CMK (cell line): ENCODE results near the gene LRIG2.
"Not testable (repeated sequence)": the region's sequence is repeated elsewhere in the genome, so short reads cannot be mapped to it uniquely, and the experiment has no call there.

Experiments
- DNase-seq: peaks from one replicate; pipeline ENCODE4 v3.0.0-alpha.2; 2010; ENCODE audit warnings: low read depth

The LRIG2 gene

GRCh38 chr1:113072757-113073478 lies at the start of gene LRIG2:
LRIG2 (plus strand) TSS chr1:113073198; CDS start chr1:113073407, 209 bp downstream.
- DNase-seq = peak; percentile 92

- DNase-seq = not testable (repeated sequence)
These were observed 49.7 kb upstream of the LRIG2 start for GRCh38 chr1:113023316-113023715.

- no peak for DNase-seq
These were observed 46.0 kb upstream of the LRIG2 start for GRCh38 chr1:113027007-113027406.

- DNase-seq = no peak
These were observed 45.5 kb upstream of the LRIG2 start for GRCh38 chr1:113027449-113027848.

- no peak for DNase-seq
These were observed 43.2 kb upstream of the LRIG2 start for GRCh38 chr1:113029822-113030221.

GRCh38 chr1:113031171-113031933 lies 41.6 kb upstream of the LRIG2 start:
- DNase-seq = no peak

- no peak for DNase-seq
These were observed 37.9 kb upstream of the LRIG2 start for GRCh38 chr1:113035086-113035485.

GRCh38 chr1:113036639-113037321 lies 36.2 kb upstream of the LRIG2 start:
- no peak for DNase-seq

- DNase-seq = no peak
These were observed 33.0 kb upstream of the LRIG2 start for GRCh38 chr1:113040041-113040440.

- no peak for DNase-seq
These were observed 32.1 kb upstream of the LRIG2 start for GRCh38 chr1:113040718-113041412.

- no peak for DNase-seq
These were observed 31.3 kb upstream of the LRIG2 start for GRCh38 chr1:113041569-113042284.

- peak; percentile 43 for DNase-seq
These were observed 30.5 kb upstream of the LRIG2 start for GRCh38 chr1:113042285-113043143.

- DNase-seq = not testable (repeated sequence)
These were observed 29.9 kb upstream of the LRIG2 start for GRCh38 chr1:113043144-113043488.

- DNase-seq = no peak
These were observed 26.4 kb upstream of the LRIG2 start for GRCh38 chr1:113046569-113046968.

GRCh38 chr1:113048064-113048463 lies 24.9 kb upstream of the LRIG2 start:
- no peak for DNase-seq

- no peak for DNase-seq
These were observed 19.5 kb upstream of the LRIG2 start for GRCh38 chr1:113053344-113054126.

GRCh38 chr1:113055570-113055969 lies 17.4 kb upstream of the LRIG2 start:
- no peak for DNase-seq

GRCh38 chr1:113057006-113057405 lies 16.0 kb upstream of the LRIG2 start:
- DNase-seq = no peak

GRCh38 chr1:113058941-113059706 lies 13.9 kb upstream of the LRIG2 start:
- peak; percentile 40 for DNase-seq
